ENCODE data around the gene BCAS1. TPM values are rescaled to one million over a fixed set of nuclear protein-coding genes. Genes with fewer than 3 reads are reported as not detected.

The BCAS1 gene
- total RNA-seq, 1 donor, result under 0.01 TPM

DNA sequence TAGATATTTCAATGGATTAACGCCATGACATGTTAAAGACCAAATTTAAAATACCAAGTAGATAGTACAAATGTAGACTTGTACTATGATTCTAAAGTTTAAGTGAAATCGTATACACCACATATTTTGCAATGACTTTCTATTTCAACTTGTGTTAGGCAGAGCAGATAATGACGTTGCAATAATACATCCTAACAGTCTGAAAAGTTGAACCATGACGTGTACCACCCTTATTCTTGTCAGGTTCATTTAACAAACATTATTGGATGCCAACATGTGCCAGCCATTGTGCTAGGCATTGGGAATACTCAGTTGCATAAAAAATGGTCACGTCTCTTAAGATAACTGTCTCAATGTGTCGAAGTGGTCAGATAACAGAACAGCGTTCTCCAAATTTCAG is 50.0 kb downstream of the BCAS1 start:
- TF ChIP-seq, protein P1, sequence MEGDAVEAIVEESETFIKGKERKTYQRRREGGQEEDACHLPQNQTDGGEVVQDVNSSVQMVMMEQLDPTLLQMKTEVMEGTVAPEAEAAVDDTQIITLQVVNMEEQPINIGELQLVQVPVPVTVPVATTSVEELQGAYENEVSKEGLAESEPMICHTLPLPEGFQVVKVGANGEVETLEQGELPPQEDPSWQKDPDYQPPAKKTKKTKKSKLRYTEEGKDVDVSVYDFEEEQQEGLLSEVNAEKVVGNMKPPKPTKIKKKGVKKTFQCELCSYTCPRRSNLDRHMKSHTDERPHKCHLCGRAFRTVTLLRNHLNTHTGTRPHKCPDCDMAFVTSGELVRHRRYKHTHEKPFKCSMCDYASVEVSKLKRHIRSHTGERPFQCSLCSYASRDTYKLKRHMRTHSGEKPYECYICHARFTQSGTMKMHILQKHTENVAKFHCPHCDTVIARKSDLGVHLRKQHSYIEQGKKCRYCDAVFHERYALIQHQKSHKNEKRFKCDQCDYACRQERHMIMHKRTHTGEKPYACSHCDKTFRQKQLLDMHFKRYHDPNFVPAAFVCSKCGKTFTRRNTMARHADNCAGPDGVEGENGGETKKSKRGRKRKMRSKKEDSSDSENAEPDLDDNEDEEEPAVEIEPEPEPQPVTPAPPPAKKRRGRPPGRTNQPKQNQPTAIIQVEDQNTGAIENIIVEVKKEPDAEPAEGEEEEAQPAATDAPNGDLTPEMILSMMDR (IDR thresholded peaks at IDR 0.05; ENCODE audit: insufficient read depth, low read depth, low read length), result no peak
- DNase-seq (ENCODE audit: low read depth), result no peak
- H3K4me3 ChIP-seq (ENCODE audit: low read depth, low read length), result no peak overlapping the region

DNA sequence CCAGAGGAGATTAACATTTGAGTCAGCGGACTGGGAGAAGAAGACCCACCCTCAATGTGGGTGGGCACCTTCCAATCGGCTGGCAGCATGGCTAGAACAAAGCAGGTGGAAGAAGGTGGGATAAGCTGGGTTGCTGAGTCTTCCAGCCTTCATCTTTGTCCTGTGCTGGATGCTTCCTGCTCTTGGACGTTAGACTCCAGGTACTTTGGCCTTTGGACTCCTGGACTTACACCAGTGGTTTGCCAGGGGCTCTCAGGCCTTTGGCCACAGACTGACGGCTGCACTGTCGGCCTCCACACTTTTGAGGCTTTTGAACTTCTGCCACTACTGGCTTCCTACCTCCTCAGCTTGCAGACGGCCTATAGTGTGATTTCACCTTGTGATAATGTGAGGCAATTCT is 50.8 kb downstream of the BCAS1 start:
- TF ChIP-seq, protein P1 (IDR thresholded peaks at IDR 0.05; ENCODE audit: insufficient read depth, low read depth, low read length), result no peak
- no peak for DNase-seq (ENCODE audit: low read depth)
- no peak overlapping the region for H3K4me3 ChIP-seq (ENCODE audit: low read depth, low read length)

DNA sequence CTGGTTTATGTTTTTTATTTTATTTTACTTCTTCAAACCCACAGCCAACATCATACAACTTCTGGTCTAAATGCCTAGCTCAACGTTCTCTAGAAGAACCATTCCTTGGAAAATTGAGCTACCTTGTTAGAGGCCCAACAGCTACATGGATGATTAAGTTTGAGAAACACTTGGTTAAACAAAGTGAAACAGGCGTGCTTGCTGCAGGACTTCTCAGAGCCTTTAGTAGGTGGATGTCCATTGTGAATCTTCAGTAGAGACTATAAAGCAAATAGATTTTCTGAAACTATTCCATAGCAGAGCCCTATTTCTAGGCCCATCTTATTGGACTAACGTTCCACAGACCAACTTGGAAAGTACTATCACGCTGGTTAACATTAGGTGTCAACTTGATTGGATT is 51.3 kb downstream of the BCAS1 start:
- TF ChIP-seq, protein P1 (IDR thresholded peaks at IDR 0.05; ENCODE audit: insufficient read depth, low read depth, low read length), result no peak
- DNase-seq (ENCODE audit: low read depth), result no peak

DNA sequence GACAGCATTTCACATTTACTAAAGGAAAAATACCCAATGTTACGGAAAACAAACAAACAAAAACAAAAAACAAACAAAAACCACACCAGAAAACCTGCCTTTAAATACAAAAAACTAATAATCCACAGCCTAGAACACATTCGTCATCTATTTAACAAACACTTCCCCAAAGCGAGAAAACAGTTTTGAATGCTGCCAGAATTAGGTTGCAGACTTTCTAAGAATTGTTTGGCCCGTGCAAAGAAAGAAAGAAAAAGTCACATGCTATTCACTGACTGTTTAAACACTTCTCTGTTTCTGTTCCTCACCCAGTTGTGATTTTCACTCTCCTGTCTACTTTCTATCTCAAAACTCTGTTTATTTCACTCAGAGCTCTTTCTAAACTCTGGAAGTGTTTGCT is 52.5 kb downstream of the BCAS1 start:
- DNase-seq (ENCODE audit: low read depth), result no peak
- H3K4me3 ChIP-seq (ENCODE audit: low read depth, low read length), result no peak overlapping the region
- TF ChIP-seq, protein P1 (IDR thresholded peaks at IDR 0.05; ENCODE audit: insufficient read depth, low read depth, low read length), result no peak

More for the DNA sequence above, 51.3 kb downstream of the BCAS1 start:
- H3K4me3 ChIP-seq (ENCODE audit: low read depth, low read length), result no peak overlapping the region

DNA sequence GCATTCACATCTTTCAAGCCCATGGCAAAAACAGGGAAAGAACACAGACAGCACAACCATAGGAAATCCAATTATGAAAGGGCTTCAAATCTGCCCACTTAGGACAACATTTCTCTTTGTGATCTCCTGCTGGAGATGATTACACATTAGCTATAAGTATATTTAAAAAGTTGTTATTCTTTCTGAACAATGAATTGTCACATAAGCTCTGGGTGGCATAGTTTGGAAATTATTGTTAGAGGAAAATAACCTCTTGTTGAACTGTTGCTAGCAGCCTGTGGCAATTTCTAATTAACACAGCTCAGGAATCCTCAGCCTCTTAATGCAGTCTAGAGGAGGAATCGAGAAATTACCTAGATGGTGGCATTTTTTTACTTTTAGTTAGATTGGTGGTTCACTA is 54.9 kb downstream of the BCAS1 start:
- no peak overlapping the region for H3K4me3 ChIP-seq (ENCODE audit: low read depth, low read length)
- TF ChIP-seq, protein P1 (IDR thresholded peaks at IDR 0.05; ENCODE audit: insufficient read depth, low read depth, low read length), result no peak
- no peak for DNase-seq (ENCODE audit: low read depth)

DNA sequence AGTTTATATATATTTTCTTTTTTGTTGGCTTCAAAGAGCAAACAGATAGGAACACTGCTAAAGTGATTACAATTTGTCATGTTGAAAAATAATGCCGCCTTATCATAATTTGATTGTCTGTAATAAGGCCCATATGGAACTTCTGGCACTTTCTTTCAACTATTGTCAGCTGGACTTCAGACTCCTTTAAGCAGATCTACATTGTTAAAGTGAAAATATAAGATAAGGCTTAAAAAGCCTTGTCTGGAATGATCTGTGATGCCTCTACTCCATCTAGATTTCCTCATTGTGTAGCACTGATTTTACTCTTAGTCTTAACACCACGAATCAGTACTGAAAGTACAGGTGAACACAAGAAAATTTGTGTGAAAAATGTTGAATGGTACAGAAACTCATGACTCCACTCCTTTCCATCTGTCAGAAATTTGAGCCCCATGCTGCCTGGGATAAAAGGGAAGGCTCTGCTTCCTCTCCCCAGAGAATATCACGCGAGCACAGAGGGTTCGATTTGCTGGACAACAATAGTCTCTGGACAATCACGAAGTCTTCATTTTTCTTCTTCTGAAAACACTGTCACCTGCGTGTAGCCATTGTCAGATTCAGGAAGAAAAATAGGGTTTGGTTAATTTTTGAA is 56.0 kb downstream of the BCAS1 start:
- TF ChIP-seq, protein P1 (IDR thresholded peaks at IDR 0.05; ENCODE audit: insufficient read depth, low read depth, low read length), result no peak
- no peak for DNase-seq (ENCODE audit: low read depth)
- H3K4me3 ChIP-seq (ENCODE audit: low read depth, low read length), result no peak overlapping the region

DNA sequence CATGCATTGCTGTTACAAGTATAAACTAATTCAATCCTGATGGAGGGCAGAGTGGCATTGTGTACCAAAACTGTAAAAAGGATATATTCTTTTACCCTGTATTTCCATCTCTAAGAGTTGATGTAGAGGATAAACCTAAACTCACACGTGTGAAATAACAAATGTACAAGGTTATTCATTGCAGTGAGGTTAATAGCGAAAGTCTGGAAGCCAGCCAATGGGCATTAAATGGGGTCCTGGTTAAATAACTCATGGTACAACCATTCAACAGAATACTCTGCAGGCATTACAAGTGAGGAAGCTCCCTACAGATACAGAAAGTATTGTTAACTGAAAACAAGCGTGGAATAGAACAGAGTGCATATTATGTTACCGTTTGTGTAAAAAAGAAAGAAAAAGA is 56.9 kb downstream of the BCAS1 start:
- TF ChIP-seq, protein P1 (IDR thresholded peaks at IDR 0.05; ENCODE audit: insufficient read depth, low read depth, low read length), result no peak
- no peak for DNase-seq (ENCODE audit: low read depth)
- no peak overlapping the region for H3K4me3 ChIP-seq (ENCODE audit: low read depth, low read length)
